ENCODE results near the gene TCERG1L.

Gene TCERG1L

GRCh38 chr10:131126321-131127137 is 185.0 kb downstream of the TCERG1L start:
- peak; percentile 3 for DNase-seq (ENCODE audit: low read depth, low spot score)

- DNase-seq (ENCODE audit: low read depth, low spot score), result no peak
These were observed 185.9 kb downstream of the TCERG1L start for GRCh38 chr10:131125511-131126225.

GRCh38 chr10:131124945-131125344 is 186.6 kb downstream of the TCERG1L start:
- no peak for DNase-seq (ENCODE audit: low read depth, low spot score)

- no peak for DNase-seq (ENCODE audit: low read depth, low spot score)
These were observed 188.0 kb downstream of the TCERG1L start for GRCh38 chr10:131123496-131123895.

- DNase-seq (ENCODE audit: low read depth, low spot score), result no peak
These were observed 189.9 kb downstream of the TCERG1L start for GRCh38 chr10:131121511-131122035.

GRCh38 chr10:131119626-131120355 is 191.7 kb downstream of the TCERG1L start:
- no peak for DNase-seq (ENCODE audit: low read depth, low spot score)

- DNase-seq (ENCODE audit: low read depth, low spot score), result no peak
These were observed 193.9 kb downstream of the TCERG1L start for GRCh38 chr10:131117416-131118212.

GRCh38 chr10:131116991-131117375 is 194.5 kb downstream of the TCERG1L start:
- DNase-seq (ENCODE audit: low read depth, low spot score), result no peak

GRCh38 chr10:131116216-131116990 is 195.1 kb downstream of the TCERG1L start:
- no peak for DNase-seq (ENCODE audit: low read depth, low spot score)

GRCh38 chr10:131115801-131116200 is 195.7 kb downstream of the TCERG1L start:
- DNase-seq (ENCODE audit: low read depth, low spot score), result no peak

GRCh38 chr10:131115321-131115720 is 196.2 kb downstream of the TCERG1L start:
- DNase-seq (ENCODE audit: low read depth, low spot score), result no peak

- DNase-seq (ENCODE audit: low read depth, low spot score), result no peak
These were observed 196.7 kb downstream of the TCERG1L start for GRCh38 chr10:131114846-131115245.

GRCh38 chr10:131113709-131114291 is 197.7 kb downstream of the TCERG1L start:
- DNase-seq (ENCODE audit: low read depth, low spot score), result no peak

GRCh38 chr10:131113165-131113564 is 198.4 kb downstream of the TCERG1L start:
- no peak for DNase-seq (ENCODE audit: low read depth, low spot score)

GRCh38 chr10:131112691-131113090 is 198.8 kb downstream of the TCERG1L start:
- DNase-seq (ENCODE audit: low read depth, low spot score), result no peak

GRCh38 chr10:131111471-131112080 is 199.9 kb downstream of the TCERG1L start:
- no peak for DNase-seq (ENCODE audit: low read depth, low spot score)

GRCh38 chr10:131111007-131111406 is 200.5 kb downstream of the TCERG1L start:
- no peak for DNase-seq (ENCODE audit: low read depth, low spot score)

GRCh38 chr10:131110241-131110783 is 201.2 kb downstream of the TCERG1L start:
- DNase-seq (ENCODE audit: low read depth, low spot score), result no peak

- DNase-seq (ENCODE audit: low read depth, low spot score), result no peak
These were observed 201.8 kb downstream of the TCERG1L start for GRCh38 chr10:131109726-131110125.
